Right ventricle myocardium superior (tissue), 1 donor: ENCODE measurements around the gene PRKRIP1. TPM values are rescaled to one million over a fixed set of nuclear protein-coding genes. Genes with fewer than 3 reads are reported as not detected.
"Not testable (repeated sequence)": the region's sequence is repeated elsewhere in the genome, so short reads cannot be mapped to it uniquely, and the experiment has no call there.

ENCODE experiments used
- ATAC-seq: fragments of 200-7000 bp; cut with Tn5 transposase; one replicate; pipeline ENCODE4 v1.9.1; 2020; ENCODE audit warnings: mild to moderate bottlenecking; ENCODE audit not compliant: poor library complexity
- DNase-seq: peaks from one replicate; pipeline ENCODE4 v3.0.0-alpha.2; 2020
- intact Hi-C: fragments of 100-400 bp; cut with DNase I; formaldehyde crosslinking; loops from one replicate; pipeline ENCODE4 v1.11.2; 2022
- total RNA-seq: library from RNA; stranded (reverse); fragmentation: NEBNext Ultra II Directional; extraction: Animal tissue kit (Norgen Biotek cat#: 25700); gene quantifications from one replicate; pipeline ENCODE4 v1.2.1, GENCODE V29; 2021
- donor health status: DM: no; HTN: yes; CAD: no; lungs with severe emphysema.

Gene PRKRIP1
- total RNA-seq, 1 donor from 2014 or later, result 9.8 TPM

DNA sequence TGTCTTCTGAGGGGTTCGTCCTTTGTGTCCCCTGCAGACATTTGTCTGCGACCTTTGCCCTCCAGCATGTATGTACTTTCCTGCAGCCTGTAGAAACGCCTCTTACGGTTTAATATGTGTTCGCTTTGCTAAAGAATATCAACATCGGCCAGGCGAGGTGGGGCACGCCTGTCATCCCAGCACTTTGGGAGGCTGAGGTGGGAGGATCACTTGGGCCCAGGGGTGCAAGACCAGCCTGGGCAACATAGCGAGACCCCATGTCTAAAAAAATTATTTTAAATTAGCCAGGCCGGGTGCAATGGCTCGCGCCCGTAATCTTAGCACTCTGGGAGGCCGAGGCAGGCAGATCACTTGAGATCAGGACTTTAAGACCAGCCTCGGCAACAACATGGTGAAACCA, 53.0 kb downstream of the PRKRIP1 start:
- ATAC-seq (no peak), DNase-seq (no peak)
- intact Hi-C loops, result no loop called here

GRCh38 chr7:102450242-102450641, 54.1 kb downstream of the PRKRIP1 start:
- DNase-seq, result no peak

GRCh38 chr7:102451371-102452054, 55.4 kb downstream of the PRKRIP1 start:
- DNase-seq (no peak), ATAC-seq (no peak)
- intact Hi-C loops, result no loop called here

More at GRCh38 chr7:102450242-102450641, 54.1 kb downstream of the PRKRIP1 start:
- ATAC-seq, result peak; percentile 30
- intact Hi-C loops, result no loop called here

GRCh38 chr7:102452451-102452850, 56.3 kb downstream of the PRKRIP1 start:
- ATAC-seq (no peak), DNase-seq (no peak)
- intact Hi-C loops, result no loop called here

DNA sequence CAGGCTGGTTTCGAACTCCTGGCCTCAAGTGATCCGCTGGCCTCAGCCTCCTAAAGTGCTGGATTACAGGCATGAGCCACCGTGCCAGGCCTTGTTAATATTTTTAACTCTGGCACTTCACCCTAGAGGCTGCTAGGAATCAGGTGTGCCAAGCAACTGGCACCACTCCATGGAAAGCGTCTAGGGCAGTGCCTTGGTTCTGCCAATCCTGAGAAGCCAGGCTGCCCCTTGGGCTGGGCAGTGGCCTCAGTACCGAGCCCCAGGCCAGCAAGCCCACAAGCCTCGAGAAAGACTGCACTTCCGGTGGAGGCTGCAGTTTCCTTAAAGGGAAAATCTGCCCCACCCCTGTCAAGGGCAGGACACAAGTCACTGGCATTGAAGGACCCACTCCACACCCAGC, 57.2 kb downstream of the PRKRIP1 start:
- peak; percentile 60 for ATAC-seq
- intact Hi-C loops, result no loop called here
- DNase-seq, result no peak

- ATAC-seq (no peak), DNase-seq (no peak)
- intact Hi-C loops, result no loop called here
Measured at GRCh38 chr7:102454468-102454867, 58.3 kb downstream of the PRKRIP1 start.

DNA sequence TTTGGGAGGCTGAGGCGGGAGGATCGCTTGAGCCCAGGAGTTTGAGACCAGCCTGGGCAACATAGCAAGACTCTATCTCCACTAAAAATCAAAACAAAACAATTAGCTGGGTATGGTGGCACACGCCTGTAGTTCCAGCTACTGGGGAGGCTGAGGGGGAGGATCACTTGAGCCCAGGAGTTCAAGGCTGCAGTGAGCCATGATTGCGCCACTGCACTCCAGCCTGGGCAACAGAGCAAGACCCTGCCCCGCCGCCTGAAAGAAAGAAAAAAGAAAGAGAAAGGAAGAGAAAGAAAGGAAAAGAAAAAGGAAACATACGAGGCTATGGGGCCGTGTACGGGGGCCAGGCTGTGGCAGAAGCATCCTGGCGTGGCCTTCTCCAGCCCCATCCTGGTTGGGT, 58.8 kb downstream of the PRKRIP1 start:
- ATAC-seq, intact Hi-C loops: not testable (repeated sequence)

GRCh38 chr7:102455596-102455995, 59.4 kb downstream of the PRKRIP1 start:
- ATAC-seq (no peak), DNase-seq (no peak)
- intact Hi-C loops, result no loop called here

More for the DNA sequence above, 58.8 kb downstream of the PRKRIP1 start:
- not testable (repeated sequence) for DNase-seq

GRCh38 chr7:102456327-102456726, 60.2 kb downstream of the PRKRIP1 start:
- DNase-seq (no peak), ATAC-seq (no peak)
- intact Hi-C loops, result no loop called here

GRCh38 chr7:102457352-102457924, 61.3 kb downstream of the PRKRIP1 start:
- intact Hi-C loops, result no loop called here
- ATAC-seq (no peak), DNase-seq (no peak)

DNA sequence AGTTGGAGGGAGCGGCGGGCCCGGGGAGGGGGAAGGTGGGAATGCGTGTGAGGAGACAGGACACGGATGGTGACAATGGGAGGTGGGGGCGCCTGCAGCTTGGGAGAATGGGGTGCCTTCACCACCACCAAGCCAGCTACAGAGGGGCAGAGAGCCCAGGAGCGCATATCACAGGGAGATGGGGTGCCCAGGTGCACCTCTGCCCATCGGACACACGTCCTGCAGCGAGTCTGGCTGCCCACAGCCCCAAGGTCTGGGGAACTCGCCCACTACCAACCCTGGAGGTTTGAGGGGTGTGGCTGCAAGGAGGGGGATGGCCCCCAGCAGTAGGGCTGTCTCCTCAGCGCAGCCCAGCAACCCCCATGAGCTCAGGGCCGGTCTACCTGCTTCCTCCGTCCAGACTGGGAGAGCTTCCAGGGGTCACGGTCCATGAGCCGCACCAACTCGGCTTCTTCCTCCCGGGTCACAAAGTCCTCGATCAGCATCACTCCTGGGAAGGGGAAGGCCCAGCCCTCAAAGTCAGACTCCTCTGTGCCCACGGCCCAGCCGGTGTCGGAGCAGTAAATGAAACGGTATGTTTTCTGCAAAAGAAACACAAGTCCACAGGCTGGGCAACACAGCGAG, 63.2 kb downstream of the PRKRIP1 start:
- intact Hi-C loops, result no loop called here
- no peak for DNase-seq

GRCh38 chr7:102460467-102460866, 64.3 kb downstream of the PRKRIP1 start:
- intact Hi-C loops, result no loop called here
- no peak for DNase-seq
- no peak for ATAC-seq

More for the DNA sequence above, 63.2 kb downstream of the PRKRIP1 start:
- ATAC-seq, result no peak

- ATAC-seq (peak; percentile 2), DNase-seq (no peak)
- intact Hi-C loops, result no loop called here
Measured at GRCh38 chr7:102463841-102464576, 67.8 kb downstream of the PRKRIP1 start.

DNA sequence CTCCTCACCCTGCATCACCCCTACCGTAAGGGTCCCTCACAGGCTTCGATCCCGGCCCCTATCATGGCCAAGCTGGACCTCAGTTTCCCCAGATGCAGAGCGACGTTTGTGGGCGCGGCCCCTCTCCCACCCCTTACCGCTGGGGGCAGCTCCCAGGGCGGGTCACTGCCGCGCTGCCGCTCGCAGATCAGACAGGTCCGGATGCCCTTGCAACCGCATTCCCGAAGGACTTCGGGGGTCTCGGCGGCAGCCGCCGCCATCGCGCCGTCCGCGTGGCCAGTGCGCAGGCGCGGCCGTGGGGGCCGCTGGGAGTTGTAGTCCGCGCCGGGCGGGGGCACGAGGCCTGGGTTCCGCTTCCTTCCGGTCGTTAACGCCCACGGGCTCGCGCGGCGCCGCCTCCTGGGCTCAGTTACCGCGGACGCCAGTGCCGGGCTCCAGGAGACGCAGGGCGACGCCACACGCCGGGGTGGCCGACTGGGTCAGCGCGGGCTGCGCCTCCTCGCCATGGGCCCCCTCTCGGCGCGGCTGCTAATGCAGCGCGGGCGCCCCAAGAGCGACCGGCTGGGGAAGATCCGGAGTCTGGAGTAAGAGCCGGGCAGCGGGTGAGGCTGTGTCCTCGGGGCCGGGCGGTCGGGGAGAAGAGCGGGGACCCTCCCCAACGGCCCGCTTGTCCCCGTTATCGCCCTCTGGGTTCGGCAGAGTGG, 68.6 kb downstream of the PRKRIP1 start, which contains the start of the genes ALKBH4 and LRWD1:
TSS of gene ALKBH4 (minus strand) at position 287 of the 704 bp plus-strand sequence. CDS start at position 260, 27 bp downstream.
TSS of gene LRWD1 (plus strand) at position 408 of the 704 bp plus-strand sequence. CDS start at position 505, 97 bp downstream.
- intact Hi-C loops, result no loop called here
- peak; percentile 98 for ATAC-seq
- peak; percentile 98 for DNase-seq

DNA sequence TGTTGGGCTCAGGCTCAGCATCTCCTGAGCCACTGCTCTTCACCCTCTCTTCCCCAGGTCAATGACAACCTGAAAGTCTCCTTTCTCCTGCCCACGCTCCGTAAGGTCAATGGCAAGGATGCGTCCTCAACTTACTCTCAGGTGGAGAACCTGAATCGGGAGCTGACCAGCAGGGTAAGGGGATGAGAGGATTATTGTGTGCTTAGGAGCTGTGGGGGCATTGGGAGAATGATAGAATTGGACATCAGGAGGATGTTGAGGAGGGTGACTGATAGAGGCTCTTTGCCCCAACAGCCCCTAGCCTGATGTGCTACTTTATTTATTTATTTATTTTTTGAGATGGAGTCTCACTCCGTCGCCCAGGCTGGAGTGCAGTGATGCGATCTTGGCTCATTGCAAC, 69.9 kb downstream of the PRKRIP1 start:
- DNase-seq (no peak), ATAC-seq (no peak)
- intact Hi-C loops, result no loop called here

DNA sequence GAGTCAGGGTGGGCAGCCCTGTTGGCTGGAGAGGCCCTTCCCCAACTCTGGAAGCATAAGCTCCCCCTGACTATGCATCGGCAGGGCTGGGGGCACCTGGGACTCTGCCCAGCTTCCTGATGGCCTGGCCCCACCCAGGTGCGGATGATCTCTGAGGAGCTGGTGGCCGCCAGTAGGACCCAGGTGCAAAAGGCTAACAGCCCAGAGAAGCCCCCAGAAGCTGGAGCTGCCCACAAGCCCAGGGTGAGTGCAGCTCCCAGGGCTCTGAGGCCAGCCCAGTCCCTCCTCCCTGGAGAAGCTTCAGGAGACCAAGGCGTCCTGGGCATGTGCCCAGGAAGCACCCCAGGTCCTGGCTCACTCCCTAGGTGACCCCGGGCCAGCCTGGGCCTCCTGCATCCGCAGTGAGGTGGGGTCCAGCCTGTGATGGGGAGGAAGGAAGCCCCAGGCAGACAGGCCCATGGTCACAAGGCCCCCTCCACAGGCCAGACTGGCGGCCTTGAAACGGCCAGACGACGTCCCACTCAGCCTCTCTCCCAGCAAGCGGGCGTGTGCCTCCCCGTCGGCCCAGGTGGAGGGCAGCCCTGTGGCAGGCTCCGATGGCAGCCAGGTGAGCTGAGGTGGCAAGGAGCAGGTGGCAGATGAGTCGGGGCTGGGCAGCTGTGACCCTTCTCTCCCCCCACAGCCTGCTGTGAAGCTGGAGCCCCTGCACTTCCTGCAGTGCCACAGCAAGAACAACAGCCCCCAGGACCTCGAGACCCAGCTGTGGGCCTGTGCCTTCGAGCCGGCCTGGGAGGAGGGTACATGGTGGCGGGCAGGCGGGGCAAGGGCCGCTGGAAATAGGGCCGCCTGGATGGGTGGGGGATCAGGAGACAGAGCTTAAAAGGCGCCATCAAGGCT, 71.7 kb downstream of the PRKRIP1 start:
- ATAC-seq (no peak), DNase-seq (no peak)
- intact Hi-C loops, result no loop called here

DNA sequence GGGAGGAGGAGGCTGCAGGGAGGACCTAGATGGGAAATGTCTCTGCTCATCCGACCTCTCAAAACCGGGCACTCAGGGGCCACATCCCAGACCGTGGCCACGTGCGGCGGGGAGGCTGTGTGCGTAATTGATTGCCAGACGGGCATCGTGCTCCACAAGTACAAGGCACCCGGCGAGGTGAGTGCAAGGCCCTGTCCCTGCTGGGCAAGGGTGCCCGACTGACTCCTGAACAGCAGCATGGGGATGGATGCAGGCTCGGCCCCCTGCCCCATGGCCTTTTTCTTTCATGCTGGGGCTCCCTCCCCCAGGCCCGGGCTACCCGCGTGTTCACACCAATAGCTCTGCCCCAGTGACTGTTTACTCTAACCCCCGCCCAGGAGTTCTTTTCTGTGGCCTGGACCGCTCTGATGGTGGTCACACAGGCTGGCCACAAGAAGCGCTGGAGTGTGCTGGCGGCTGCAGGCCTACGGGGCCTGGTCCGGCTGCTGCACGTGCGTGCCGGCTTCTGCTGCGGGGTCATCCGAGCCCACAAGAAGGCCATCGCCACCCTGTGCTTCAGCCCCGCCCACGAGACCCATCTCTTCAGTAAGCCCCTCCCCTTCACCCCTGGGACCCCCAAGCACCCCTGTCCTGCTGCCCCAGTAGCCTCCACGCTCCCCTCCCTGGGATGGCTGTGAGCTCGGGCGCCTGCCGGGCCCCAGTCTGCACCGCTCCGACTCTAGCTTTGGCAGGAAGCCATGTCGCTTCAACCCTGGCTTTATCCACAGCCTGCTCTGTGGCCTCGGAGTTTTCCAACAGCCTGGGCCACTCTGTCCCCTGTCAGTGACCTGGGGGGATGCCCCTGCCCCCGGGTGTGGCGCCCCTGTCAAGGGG, 72.6 kb downstream of the PRKRIP1 start:
- no peak for ATAC-seq
- DNase-seq, result no peak
- intact Hi-C loops, result no loop called here
